IPS-18a (cell line): ENCODE results near the gene APAF1.
"Not testable (repeated sequence)": the region's sequence is repeated elsewhere in the genome, so short reads cannot be mapped to it uniquely, and the experiment has no call there.

Source experiments
- H3K27ac ChIP-seq: one replicate; pipeline ENCODE4 v1.5.1; 2013; ENCODE audit warnings: low read length
- H3K27me3 ChIP-seq: one replicate; pipeline ENCODE4 v1.6.1; 2013; ENCODE audit warnings: mild to moderate bottlenecking, low read length; ENCODE audit not compliant: control insufficient read depth, insufficient read depth
- H3K36me3 ChIP-seq: one replicate; pipeline ENCODE4 v1.6.1; 2013; ENCODE audit warnings: low read depth, low read length; ENCODE audit not compliant: control insufficient read depth
- H3K4me1 ChIP-seq: one replicate; pipeline ENCODE4 v1.6.1; 2013; ENCODE audit warnings: low read depth, low read length; ENCODE audit not compliant: control insufficient read depth
- H3K4me3 ChIP-seq: one replicate; pipeline ENCODE4 v1.5.1; 2013; ENCODE audit warnings: low read length
- H3K9ac ChIP-seq: one replicate; pipeline ENCODE4 v1.6.1; 2013; ENCODE audit warnings: mild to moderate bottlenecking, low read length, moderate library complexity
- H3K9me3 ChIP-seq: one replicate; pipeline ENCODE4 v1.6.1; 2013; ENCODE audit warnings: low read depth, low read length; ENCODE audit not compliant: control insufficient read depth

Gene APAF1

DNA sequence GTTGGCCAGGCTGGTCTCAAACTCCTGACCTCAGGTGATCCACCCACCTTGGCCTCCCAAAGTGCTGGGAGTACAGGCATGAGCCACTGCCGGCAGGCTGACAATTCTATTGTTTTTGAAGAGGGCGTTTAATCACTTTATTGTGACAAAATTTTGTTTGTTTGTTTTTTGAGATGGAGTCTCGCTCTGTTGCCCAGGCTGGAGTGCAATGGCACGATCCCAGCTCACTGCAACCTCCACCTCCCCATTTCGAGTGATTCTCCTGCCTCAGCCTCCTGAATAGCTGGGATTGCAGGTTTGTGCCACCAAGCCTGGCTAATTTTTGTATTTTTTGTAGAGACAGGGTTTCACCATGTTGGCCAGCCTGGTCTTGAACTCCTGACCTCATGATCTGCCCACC lies 2.3 kb upstream of the APAF1 start:
- not testable (repeated sequence) for H3K36me3 ChIP-seq, H3K4me1 ChIP-seq, H3K9ac ChIP-seq, H3K27ac ChIP-seq, H3K9me3 ChIP-seq, H3K4me3 ChIP-seq, H3K27me3 ChIP-seq

DNA sequence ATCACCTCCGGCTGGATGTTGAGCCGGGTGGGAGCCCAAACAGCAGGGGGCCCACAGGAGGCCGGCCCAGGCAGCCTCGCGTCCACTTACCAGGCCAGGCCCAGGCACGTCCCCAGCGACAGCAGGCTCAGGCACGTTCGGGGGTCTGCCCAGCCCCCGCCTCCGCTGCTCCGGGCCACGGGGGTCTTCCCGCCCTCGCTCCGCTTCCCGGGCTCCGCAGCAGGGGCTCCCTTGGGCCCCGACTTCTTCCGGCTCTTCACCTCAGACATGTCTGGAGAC lies 718 bp upstream of the APAF1 start:
- Histone ChIP-seq H3K4me1 (peaks cover 3% of the 10 kb centered on the region), H3K9ac (peak overlapping the region; percentile 65), H3K27me3 (peaks cover 7% of the 10 kb centered on the region), H3K36me3 (peaks cover 7% of the 10 kb centered on the region), H3K4me3 (peak overlapping the region; percentile 80), H3K27ac (no peak overlapping the region), H3K9me3 (no peaks in the 10 kb centered on the region)

DNA sequence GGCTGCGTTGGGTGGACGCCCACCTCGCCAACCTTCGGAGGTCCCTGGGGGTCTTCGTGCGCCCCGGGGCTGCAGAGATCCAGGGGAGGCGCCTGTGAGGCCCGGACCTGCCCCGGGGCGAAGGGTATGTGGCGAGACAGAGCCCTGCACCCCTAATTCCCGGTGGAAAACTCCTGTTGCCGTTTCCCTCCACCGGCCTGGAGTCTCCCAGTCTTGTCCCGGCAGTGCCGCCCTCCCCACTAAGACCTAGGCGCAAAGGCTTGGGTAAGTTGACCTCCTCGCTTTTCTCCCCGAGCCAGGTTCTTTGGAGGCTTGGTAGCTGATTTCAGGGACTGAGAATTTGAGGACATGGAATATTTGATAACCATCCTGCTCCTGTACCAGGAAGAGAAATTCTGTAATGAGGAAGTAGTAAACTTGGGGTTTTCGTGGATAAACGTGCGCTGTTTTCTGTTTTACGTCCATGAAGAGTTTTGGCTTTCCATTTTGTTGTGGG lies 530 bp downstream of the APAF1 start:
- H3K27me3 ChIP-seq = peaks cover 7% of the 10 kb centered on the region
- H3K4me3 ChIP-seq = peak overlapping the region; percentile 80
- peaks cover 16% of the 10 kb centered on the region for H3K36me3 ChIP-seq
- no peak overlapping the region for H3K27ac ChIP-seq
- peak overlapping the region; percentile 65 for H3K9ac ChIP-seq
- H3K4me1 ChIP-seq = peaks cover 3% of the 10 kb centered on the region
- H3K9me3 ChIP-seq = no peaks in the 10 kb centered on the region

GRCh38 chr12:98646294-98647090 lies 1.4 kb downstream of the APAF1 start:
- Histone ChIP-seq H3K27me3 (peaks cover 7% of the 10 kb centered on the region), H3K9ac (no peak overlapping the region), H3K9me3 (no peaks in the 10 kb centered on the region), H3K4me1 (peaks cover 3% of the 10 kb centered on the region), H3K36me3 (peaks cover 16% of the 10 kb centered on the region), H3K27ac (no peak overlapping the region), H3K4me3 (peak overlapping the region; percentile 80)

DNA sequence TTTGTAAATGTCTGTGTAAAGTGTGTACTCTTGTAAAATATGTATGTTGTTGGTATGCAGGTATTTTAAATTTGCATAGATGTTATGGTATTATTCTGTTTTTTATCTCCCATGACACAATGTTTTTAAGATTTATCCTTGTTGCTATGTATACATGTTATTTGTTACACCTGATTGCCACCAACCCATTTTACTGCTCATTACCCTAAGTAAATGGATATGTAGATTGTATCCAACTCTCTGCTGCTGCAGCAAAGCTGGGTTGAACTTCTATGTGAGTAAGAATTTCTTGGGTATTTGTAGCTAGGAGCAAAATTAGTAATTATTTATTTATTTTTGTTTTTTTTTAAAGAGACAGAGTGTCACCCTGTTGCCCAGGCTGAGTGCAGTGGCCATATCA lies 6.2 kb downstream of the APAF1 start:
- Histone ChIP-seq H3K4me3 (no peak overlapping the region), H3K4me1 (peaks cover 3% of the 10 kb centered on the region), H3K9ac (no peak overlapping the region), H3K9me3 (no peaks in the 10 kb centered on the region), H3K27me3 (no peaks in the 10 kb centered on the region), H3K36me3 (peaks cover 16% of the 10 kb centered on the region), H3K27ac (no peak overlapping the region)

DNA sequence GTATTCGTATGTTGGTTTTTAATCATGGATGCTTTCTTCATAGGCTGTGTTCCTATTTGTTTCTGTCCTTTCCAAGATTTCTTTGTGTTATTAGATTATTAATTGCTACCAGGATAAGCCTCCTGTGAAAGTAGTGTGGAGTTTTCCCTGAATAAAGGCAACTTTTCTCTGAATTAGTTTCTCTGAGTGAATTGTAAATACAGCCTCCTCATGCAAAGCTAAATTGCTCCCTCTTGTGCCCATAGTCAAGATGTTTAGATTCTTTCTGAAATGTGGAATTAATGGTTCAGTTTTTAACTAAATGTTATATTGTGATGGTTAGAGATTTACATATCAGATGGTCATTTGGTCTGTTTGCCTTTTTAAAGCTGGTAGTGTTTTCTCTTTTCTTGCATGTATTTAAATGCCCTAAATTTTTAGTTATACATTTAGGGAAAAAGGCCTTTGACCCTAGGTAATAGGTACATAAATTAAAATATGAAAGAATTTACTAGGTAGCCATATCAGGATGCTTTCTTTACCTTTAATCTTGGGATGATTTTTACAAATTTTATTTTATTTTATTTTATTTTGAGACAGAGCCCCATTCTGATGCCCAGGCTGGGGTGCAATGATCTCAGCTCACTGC lies 8.9 kb downstream of the APAF1 start:
- peaks cover 11% of the 10 kb centered on the region for H3K36me3 ChIP-seq
- no peaks in the 10 kb centered on the region for H3K27me3 ChIP-seq
- H3K4me1 ChIP-seq = no peaks in the 10 kb centered on the region
- H3K27ac ChIP-seq = no peak overlapping the region
- no peak overlapping the region for H3K9ac ChIP-seq
- H3K4me3 ChIP-seq = no peak overlapping the region
- H3K9me3 ChIP-seq = no peaks in the 10 kb centered on the region

GRCh38 chr12:98656289-98657101 lies 11.4 kb downstream of the APAF1 start:
- Histone ChIP-seq H3K27me3 (no peaks in the 10 kb centered on the region), H3K36me3 (peaks cover 3% of the 10 kb centered on the region), H3K4me1 (no peaks in the 10 kb centered on the region), H3K4me3 (no peak overlapping the region), H3K9ac (no peak overlapping the region), H3K9me3 (no peaks in the 10 kb centered on the region), H3K27ac (no peak overlapping the region)

GRCh38 chr12:98660521-98660920 lies 15.4 kb downstream of the APAF1 start:
- Histone ChIP-seq H3K27me3 (no peaks in the 10 kb centered on the region), H3K36me3 (peaks cover 6% of the 10 kb centered on the region), H3K27ac (no peak overlapping the region), H3K4me1 (no peaks in the 10 kb centered on the region), H3K9ac (no peak overlapping the region), H3K9me3 (no peaks in the 10 kb centered on the region), H3K4me3 (no peak overlapping the region)

GRCh38 chr12:98669751-98670150 lies 24.7 kb downstream of the APAF1 start:
- H3K9me3 ChIP-seq = no peaks in the 10 kb centered on the region
- H3K4me1 ChIP-seq = no peaks in the 10 kb centered on the region
- H3K27ac ChIP-seq = no peak overlapping the region
- peaks cover 5% of the 10 kb centered on the region for H3K36me3 ChIP-seq
- no peak overlapping the region for H3K4me3 ChIP-seq
- H3K9ac ChIP-seq = no peak overlapping the region
- H3K27me3 ChIP-seq = no peaks in the 10 kb centered on the region

- H3K36me3 ChIP-seq = no peaks in the 10 kb centered on the region
- no peaks in the 10 kb centered on the region for H3K9me3 ChIP-seq
- H3K4me3 ChIP-seq = no peak overlapping the region
- no peak overlapping the region for H3K9ac ChIP-seq
- H3K4me1 ChIP-seq = no peaks in the 10 kb centered on the region
- H3K27ac ChIP-seq = no peak overlapping the region
- H3K27me3 ChIP-seq = no peaks in the 10 kb centered on the region
Observed at GRCh38 chr12:98671459-98671858, 26.4 kb downstream of the APAF1 start.

- Histone ChIP-seq H3K36me3 (no peaks in the 10 kb centered on the region), H3K4me1 (no peaks in the 10 kb centered on the region), H3K4me3 (no peak overlapping the region), H3K9me3 (no peaks in the 10 kb centered on the region), H3K27ac (no peak overlapping the region), H3K27me3 (no peaks in the 10 kb centered on the region), H3K9ac (no peak overlapping the region)
Observed at GRCh38 chr12:98674841-98675240, 29.8 kb downstream of the APAF1 start.
